Neuronal stem cell (in vitro differentiated cells): ENCODE results near the gene PCSK5.

Source experiments
- DNase-seq: peaks from one replicate; pipeline ENCODE4 v3.0.0-alpha.2; 2013; ENCODE audit warnings: low spot score
- H2AFZ ChIP-seq: one replicate; pipeline ENCODE4 v1.6.1; 2013; ENCODE audit warnings: mild to moderate bottlenecking, low read length, inconsistent platforms
- H2AK5ac ChIP-seq: 2 replicates; pipeline ENCODE4 v1.6.1; 2013; ENCODE audit warnings: low read depth, mild to moderate bottlenecking, inconsistent platforms, low read length, moderate library complexity, mixed read lengths
- H2BK120ac ChIP-seq: 2 replicates; pipeline ENCODE4 v1.6.1; 2013; ENCODE audit warnings: low read depth, mild to moderate bottlenecking, inconsistent platforms, low read length, moderate library complexity, mixed read lengths
- H2BK12ac ChIP-seq: one replicate; pipeline ENCODE4 v1.6.1; 2013; ENCODE audit warnings: low read length, inconsistent platforms
- H2BK15ac ChIP-seq: 2 replicates; pipeline ENCODE4 v1.6.1; 2013; ENCODE audit warnings: mild to moderate bottlenecking, low read length, inconsistent platforms, mixed read lengths
- H2BK5ac ChIP-seq: one replicate; pipeline ENCODE4 v1.6.1; 2013; ENCODE audit warnings: inconsistent platforms, mild to moderate bottlenecking, low read length, moderate library complexity
- H3K14ac ChIP-seq: one replicate; pipeline ENCODE4 v1.6.1; 2013; ENCODE audit warnings: low read length, inconsistent platforms
- H3K18ac ChIP-seq: 2 replicates; pipeline ENCODE4 v1.6.1; 2013; ENCODE audit warnings: low read length, inconsistent platforms
- H3K23ac ChIP-seq: 2 replicates; pipeline ENCODE4 v1.6.1; 2013; ENCODE audit warnings: low read depth, mild to moderate bottlenecking, mixed read lengths, low read length, inconsistent platforms; ENCODE audit not compliant: poor library complexity
- H3K27ac ChIP-seq: replicated peaks from 3 replicates; pipeline ENCODE4 v1.5.1; 2013; ENCODE audit warnings: low read length, inconsistent platforms
- H3K27me3 ChIP-seq, 3 experiments: 2 replicates each; pipeline ENCODE4 v1.6.1; 2013; ENCODE audit warnings: low read length in 3 of 3, mild to moderate bottlenecking in 2 of 3, inconsistent platforms in 1 of 3, low read depth in 1 of 3, mixed read lengths in 1 of 3, moderate library complexity in 1 of 3; ENCODE audit not compliant: control insufficient read depth in 3 of 3, insufficient read depth in 3 of 3
- H3K36me3 ChIP-seq, 2 donors: replicated peaks in 1 of 2; 2 replicates each; pipeline ENCODE4 v1.6.1; 2013; ENCODE audit warnings: low read length in 2 of 2; ENCODE audit not compliant: control insufficient read depth in 2 of 2, insufficient read depth in 2 of 2
- H3K4ac ChIP-seq: 2 replicates; pipeline ENCODE4 v1.6.1; 2013; ENCODE audit warnings: inconsistent platforms, mild to moderate bottlenecking, low read length, moderate library complexity
- H3K4me1 ChIP-seq, 2 donors: 1 replicate in 1 of 2; 2 replicates in 1 of 2; pipeline ENCODE4 v1.6.1; 2013; ENCODE audit warnings: low read length in 2 of 2, low read depth in 1 of 2; ENCODE audit not compliant: control insufficient read depth in 2 of 2, insufficient read depth in 1 of 2
- H3K4me2 ChIP-seq: one replicate; pipeline ENCODE4 v1.6.1; 2013; ENCODE audit warnings: mild to moderate bottlenecking, low read length, inconsistent platforms; ENCODE audit not compliant: insufficient read depth, poor library complexity, severe bottlenecking
- H3K4me3 ChIP-seq, 2 donors: 2 replicates each; pipeline ENCODE4 v1.5.1; 2013; ENCODE audit warnings: low read length in 2 of 2, mild to moderate bottlenecking in 2 of 2, inconsistent platforms in 1 of 2, moderate library complexity in 1 of 2
- H3K79me1 ChIP-seq: one replicate; pipeline ENCODE4 v1.6.1; 2013; ENCODE audit warnings: low read depth, mild to moderate bottlenecking, inconsistent platforms, low read length, moderate library complexity
- H3K9ac ChIP-seq: one replicate; pipeline ENCODE4 v1.6.1; 2013; ENCODE audit warnings: mild to moderate bottlenecking, low read depth, low read length, inconsistent platforms; ENCODE audit not compliant: poor library complexity
- H3K9me3 ChIP-seq, 2 donors: replicated peaks in 1 of 2; 2 replicates each; pipeline versions ENCODE3 to v1.6.1; 2013; ENCODE audit warnings: low read length in 2 of 2, mild to moderate bottlenecking in 2 of 2, inconsistent platforms in 1 of 2, low read depth in 1 of 2, mixed read lengths in 1 of 2, moderate library complexity in 1 of 2; ENCODE audit not compliant: control insufficient read depth in 2 of 2, insufficient read depth in 1 of 2
- H4K8ac ChIP-seq: one replicate; pipeline ENCODE4 v1.6.1; 2013; ENCODE audit warnings: low read depth, mild to moderate bottlenecking, inconsistent platforms, low read length, moderate library complexity
- H4K91ac ChIP-seq: one replicate; pipeline ENCODE4 v1.6.1; 2013; ENCODE audit warnings: low read length, low read depth, mild to moderate bottlenecking, inconsistent platforms; ENCODE audit not compliant: poor library complexity
- WGBS, 2 donors: extraction: QIAGEN DNeasy Blood & Tissue Kit; methylation state at CpG; one replicate each; pipeline ENCODE4 v1.1.7; 2013; ENCODE audit warnings: missing lambda C conversion rate in 2 of 2, mixed read lengths in 1 of 2; ENCODE audit not compliant: insufficient read length in 2 of 2, insufficient replicate concordance in 1 of 2; ENCODE audit errors: extremely low coverage in 2 of 2; 5-methylcytosine and 5-hydroxymethylcytosine counted together

PCSK5 gene

DNA sequence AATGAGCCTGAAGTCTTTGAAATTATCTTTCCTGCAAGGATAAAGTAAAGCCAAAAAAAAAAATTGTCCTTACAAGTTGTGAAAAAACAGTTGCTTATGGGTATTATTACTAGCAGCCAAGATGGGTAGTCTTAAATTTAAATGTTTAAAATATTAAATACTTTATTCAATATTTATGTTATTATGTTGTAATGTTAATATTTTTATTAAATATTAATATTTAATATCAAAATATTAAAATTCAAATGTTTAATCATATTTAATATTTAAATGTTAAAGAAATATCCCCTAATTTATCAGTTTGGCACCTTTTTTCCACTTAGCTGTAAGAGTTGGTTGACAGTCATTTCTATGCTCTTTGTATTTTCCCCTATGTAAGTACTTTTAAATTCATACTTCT lies 86.1 kb downstream of the PCSK5 start:
- H2BK12ac ChIP-seq = no peak overlapping the region
- H3K9me3 ChIP-seq = no peaks in the 10 kb centered on the region
- H2BK120ac ChIP-seq = no peak overlapping the region
- H2AK5ac ChIP-seq = no peak overlapping the region
- no peak overlapping the region for H2BK15ac ChIP-seq
- H3K23ac ChIP-seq = no peak overlapping the region
- H3K36me3 ChIP-seq = no peaks in the 10 kb centered on the region
- H3K4me1 ChIP-seq = peaks cover 0 to 6% of the 10 kb centered on the region in 2 donors
- H3K9ac ChIP-seq = no peak overlapping the region
- no peak overlapping the region for H2AFZ ChIP-seq
- no peak overlapping the region for H3K18ac ChIP-seq
- H4K91ac ChIP-seq = no peak overlapping the region
- no peak overlapping the region for H3K4ac ChIP-seq
- no peak overlapping the region for H3K27ac ChIP-seq
- DNase-seq = no peak
- H3K4me3 ChIP-seq = no peak overlapping the region
- no peak overlapping the region for H3K14ac ChIP-seq
- H3K27me3 ChIP-seq = no peaks in the 10 kb centered on the region
- no peak overlapping the region for H3K4me2 ChIP-seq
- H2BK5ac ChIP-seq = no peak overlapping the region
- no peak overlapping the region for H4K8ac ChIP-seq
- no peaks in the 10 kb centered on the region for H3K79me1 ChIP-seq

DNA sequence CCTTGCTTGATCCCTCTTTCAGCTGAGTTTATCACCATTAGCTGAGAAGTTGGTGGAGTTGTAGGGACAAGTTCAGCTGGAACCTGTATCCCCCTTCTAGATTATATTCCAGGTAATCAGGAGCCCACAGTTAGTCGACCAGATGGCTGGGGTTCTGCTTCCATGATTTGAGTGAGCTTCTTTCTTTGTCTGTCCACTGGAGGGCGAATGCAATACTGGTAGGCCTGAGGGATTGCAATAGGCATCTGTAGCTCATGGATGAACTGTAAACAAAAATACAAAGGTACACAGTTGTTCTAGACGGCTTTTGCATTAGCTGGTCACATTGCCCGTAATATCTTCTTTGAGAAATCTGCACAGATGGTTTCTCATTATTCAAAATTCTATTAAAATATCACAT lies 88.9 kb downstream of the PCSK5 start:
- Histone ChIP-seq H3K4me3 (no peak overlapping the region), H3K4me1 (peaks cover 0 to 2% of the 10 kb centered on the region in 2 donors), H3K9ac (no peak overlapping the region), H3K27me3 (no peaks in the 10 kb centered on the region), H2AFZ (no peak overlapping the region), H3K4ac (no peak overlapping the region), H3K79me1 (no peaks in the 10 kb centered on the region), H4K91ac (no peak overlapping the region), H3K27ac (no peak overlapping the region), H2AK5ac (no peak overlapping the region), H3K36me3 (no peaks in the 10 kb centered on the region), H3K23ac (no peak overlapping the region), H3K4me2 (no peak overlapping the region), H3K14ac (no peak overlapping the region), H4K8ac (no peak overlapping the region), H3K18ac (no peak overlapping the region), H3K9me3 (no peaks in the 10 kb centered on the region), H2BK120ac (no peak overlapping the region), H2BK15ac (no peak overlapping the region), H2BK12ac (no peak overlapping the region), H2BK5ac (no peak overlapping the region)
- WGBS, 2 donors = no CpG with 5 or more reads among the region's 4 CpGs
- DNase-seq = no peak

DNA sequence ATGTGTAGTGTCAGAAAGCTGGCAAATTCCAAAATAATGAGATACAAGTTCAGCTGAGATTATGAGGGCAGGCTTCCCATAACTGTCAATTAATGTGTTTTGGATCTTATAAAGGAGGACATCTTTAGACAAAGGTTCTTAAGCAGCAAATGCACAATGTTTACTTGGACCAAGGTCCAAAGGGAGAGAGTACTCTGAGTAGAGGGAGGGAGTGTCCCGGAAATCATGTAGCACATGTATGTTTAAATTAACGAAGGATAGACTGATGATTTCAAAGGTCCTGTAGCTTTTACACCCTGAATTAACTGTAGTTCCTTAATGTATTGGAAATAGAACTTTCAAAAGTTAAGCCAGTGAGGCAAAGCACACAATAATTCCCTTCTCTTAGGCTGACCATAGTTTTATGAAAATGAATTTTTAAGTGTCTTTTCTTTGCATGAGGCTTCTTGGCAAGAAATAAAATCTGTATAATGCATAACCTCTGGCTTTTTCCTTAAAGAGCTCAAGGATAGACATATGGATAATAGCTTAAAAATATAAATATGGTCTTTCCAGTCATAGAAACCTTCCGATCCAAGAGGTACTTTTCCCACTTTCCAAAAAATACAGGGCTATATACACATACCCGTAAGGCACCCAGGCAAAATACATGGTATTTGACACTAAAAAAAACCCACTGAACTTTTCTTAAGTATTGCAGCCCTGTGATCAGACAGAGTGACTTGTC lies 93.0 kb downstream of the PCSK5 start:
- Histone ChIP-seq H3K18ac (no peak overlapping the region), H2BK12ac (no peak overlapping the region), H3K27me3 (no peaks in the 10 kb centered on the region), H3K36me3 (peaks cover 0 to 6% of the 10 kb centered on the region in 2 donors), H2BK120ac (no peak overlapping the region), H4K8ac (no peak overlapping the region), H3K23ac (no peak overlapping the region), H3K4ac (no peak overlapping the region), H2BK15ac (no peak overlapping the region), H3K27ac (no peak overlapping the region), H3K4me2 (no peak overlapping the region), H2BK5ac (no peak overlapping the region), H2AFZ (no peak overlapping the region), H3K9me3 (no peaks in the 10 kb centered on the region), H2AK5ac (no peak overlapping the region), H3K4me1 (peaks cover 0 to 4% of the 10 kb centered on the region in 2 donors), H3K4me3 (no peak overlapping the region), H3K14ac (no peak overlapping the region), H4K91ac (no peak overlapping the region), H3K9ac (no peak overlapping the region), H3K79me1 (no peaks in the 10 kb centered on the region)
- WGBS, 2 donors = no CpG with 5 or more reads among the region's 4 CpGs
- DNase-seq = no peak

- Histone ChIP-seq H3K4me3 (no peak overlapping the region), H3K18ac (no peak overlapping the region), H4K8ac (no peak overlapping the region), H2BK15ac (no peak overlapping the region), H2AK5ac (no peak overlapping the region), H2BK120ac (no peak overlapping the region), H3K27ac (no peak overlapping the region), H3K23ac (no peak overlapping the region), H3K36me3 (peaks cover 0 to 6% of the 10 kb centered on the region in 2 donors), H2AFZ (no peak overlapping the region), H3K9me3 (no peaks in the 10 kb centered on the region), H4K91ac (no peak overlapping the region), H3K14ac (no peak overlapping the region), H3K4ac (no peak overlapping the region), H2BK12ac (no peak overlapping the region), H3K79me1 (no peaks in the 10 kb centered on the region), H3K9ac (no peak overlapping the region), H3K4me1 (peaks cover 0 to 4% of the 10 kb centered on the region in 2 donors), H3K27me3 (no peaks in the 10 kb centered on the region), H2BK5ac (no peak overlapping the region), H3K4me2 (no peak overlapping the region)
- DNase-seq = no peak
- WGBS, 2 donors = no CpG with 5 or more reads among the region's 3 CpGs
Observed at GRCh38 chr9:75985515-75985914, 95.0 kb downstream of the PCSK5 start.
